Left lung (tissue), 10 donors: ENCODE measurements around the gene C15orf62. TPM values are rescaled to one million over a fixed set of nuclear protein-coding genes. Genes with fewer than 3 reads are reported as not detected.

Source experiments
- ATAC-seq: fragments of 200-7000 bp; cut with Tn5 transposase; one replicate; pipeline ENCODE4 v1.9.1; 2020; ENCODE audit warnings: moderate library complexity
- DNase-seq, 4 donors: peaks; one replicate each; pipeline ENCODE4 v3.0.0-alpha.2; 2013 to 2020
- H3K27ac ChIP-seq, 2 donors: fragments of 200-600 bp; sonication (generic) in 1 of 2; one replicate each; pipeline versions ENCODE4 v1.5.0 to v1.8.0; 2020 to 2021
- H3K27me3 ChIP-seq, 2 donors: fragments of 200-600 bp; sonication (generic) in 1 of 2; one replicate each; pipeline versions ENCODE4 v1.5.0 to v1.8.0; 2020 to 2021
- H3K36me3 ChIP-seq, 2 donors: fragments of 200-600 bp; sonication (generic) in 1 of 2; one replicate each; pipeline versions ENCODE4 v1.5.0 to v1.8.0; 2020 to 2021
- H3K4me1 ChIP-seq, 2 donors: fragments of 200-600 bp; one replicate each; pipeline ENCODE4 v1.8.0; 2021
- H3K4me3 ChIP-seq, 2 donors: fragments of 200-600 bp; sonication (generic) in 1 of 2; one replicate each; pipeline versions ENCODE4 v1.5.0 to v1.8.0; 2020 to 2021; ENCODE audit warnings: mild to moderate bottlenecking in 1 of 2
- H3K9me3 ChIP-seq, 2 donors: fragments of 200-600 bp; sonication (generic) in 1 of 2; one replicate each; pipeline versions ENCODE4 v1.5.0 to v1.8.0; 2020 to 2021
- intact Hi-C, 2 donors: fragments of 100-400 bp; cut with DNase I; formaldehyde crosslinking; loops; one replicate each; pipeline versions ENCODE4 v1.11.2 to v1.14.2; 2022
- polyA plus RNA-seq, 6 donors: library from polyadenylated mRNA; unstranded; fragments of 120-200 nt; gene quantifications; one replicate each; pipeline ENCODE4 v1.2.1, GENCODE V29; 2013; ENCODE audit not compliant: insufficient read length in 6 of 6
- total RNA-seq, 2 donors: library from RNA; stranded (reverse); fragmentation: NEBNext Ultra II Directional; extraction: Animal tissue kit (Norgen Biotek cat#: 25700); gene quantifications; one replicate each; pipeline ENCODE4 v1.2.1, GENCODE V29; 2021
- TF ChIP-seq, protein P1 (sequence below), 2 donors: fragments of 200-600 bp; sonication (generic) in 1 of 2; IDR thresholded peaks; one replicate each; pipeline versions ENCODE4 v1.5.0 to v1.8.0; 2021; ENCODE audit warnings: antibody characterized with exemption in 2 of 2
- donor health status: DM: no; HTN: yes; CAD: no.
- donor health status: DM: no; HTN: no; CAD: no.

The C15orf62 gene
- total and polyA plus RNA-seq, 8 donors, result 0.32 to 4.6 (median 3.7) TPM

- ATAC-seq, result peak; percentile 28
- Histone ChIP-seq H3K4me3 (no peak overlapping the region), H3K27me3 (no peaks in the 10 kb centered on the region), H3K36me3 (peaks cover 0 to 78% of the 10 kb centered on the region in 2 donors), H3K9me3 (no peaks in the 10 kb centered on the region), H3K4me1 (peaks cover 0 to 21% of the 10 kb centered on the region in 2 donors), H3K27ac (peak overlapping the region in 1 of 2 donors; percentile 19)
- intact Hi-C loops, result no loop called here
- TF ChIP-seq, protein P1, sequence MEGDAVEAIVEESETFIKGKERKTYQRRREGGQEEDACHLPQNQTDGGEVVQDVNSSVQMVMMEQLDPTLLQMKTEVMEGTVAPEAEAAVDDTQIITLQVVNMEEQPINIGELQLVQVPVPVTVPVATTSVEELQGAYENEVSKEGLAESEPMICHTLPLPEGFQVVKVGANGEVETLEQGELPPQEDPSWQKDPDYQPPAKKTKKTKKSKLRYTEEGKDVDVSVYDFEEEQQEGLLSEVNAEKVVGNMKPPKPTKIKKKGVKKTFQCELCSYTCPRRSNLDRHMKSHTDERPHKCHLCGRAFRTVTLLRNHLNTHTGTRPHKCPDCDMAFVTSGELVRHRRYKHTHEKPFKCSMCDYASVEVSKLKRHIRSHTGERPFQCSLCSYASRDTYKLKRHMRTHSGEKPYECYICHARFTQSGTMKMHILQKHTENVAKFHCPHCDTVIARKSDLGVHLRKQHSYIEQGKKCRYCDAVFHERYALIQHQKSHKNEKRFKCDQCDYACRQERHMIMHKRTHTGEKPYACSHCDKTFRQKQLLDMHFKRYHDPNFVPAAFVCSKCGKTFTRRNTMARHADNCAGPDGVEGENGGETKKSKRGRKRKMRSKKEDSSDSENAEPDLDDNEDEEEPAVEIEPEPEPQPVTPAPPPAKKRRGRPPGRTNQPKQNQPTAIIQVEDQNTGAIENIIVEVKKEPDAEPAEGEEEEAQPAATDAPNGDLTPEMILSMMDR (IDR thresholded peaks at IDR 0.05), result no peak
- DNase-seq, result no peak
Observed at GRCh38 chr15:40747685-40748631, 21.8 kb upstream of the C15orf62 start.

DNA sequence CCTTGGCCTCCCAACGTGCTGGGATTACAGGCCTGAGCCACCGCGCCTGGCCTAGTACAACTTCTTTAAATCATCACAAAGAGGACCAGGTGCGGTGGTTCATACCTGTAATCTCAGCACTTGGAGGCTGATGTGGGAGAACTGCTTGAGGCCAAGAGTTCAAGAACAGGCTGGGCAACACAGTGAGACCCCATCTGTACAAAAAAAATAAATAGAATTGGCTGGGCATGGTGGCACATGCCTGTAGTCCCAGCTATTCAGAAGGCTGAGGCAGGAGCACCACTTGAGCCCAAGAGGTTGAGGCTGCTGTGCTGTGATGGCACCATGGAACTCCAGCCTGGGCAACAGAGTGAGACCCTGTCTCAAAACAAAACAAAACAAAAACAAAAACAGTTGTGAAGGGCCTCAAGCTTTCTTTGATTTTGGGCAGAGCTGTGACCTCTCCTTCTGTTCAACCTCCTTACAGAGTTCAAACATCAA is 20.6 kb upstream of the C15orf62 start:
- no peak for DNase-seq
- Histone ChIP-seq H3K36me3 (peaks cover 0 to 66% of the 10 kb centered on the region in 2 donors), H3K27ac (no peak overlapping the region), H3K9me3 (no peaks in the 10 kb centered on the region), H3K27me3 (no peaks in the 10 kb centered on the region), H3K4me1 (peaks cover 0 to 28% of the 10 kb centered on the region in 2 donors), H3K4me3 (no peak overlapping the region)
- TF ChIP-seq, protein P1 (IDR thresholded peaks at IDR 0.05), result no peak
- no peak for ATAC-seq
- intact Hi-C loops, result no loop called here

GRCh38 chr15:40750885-40751284 is 18.9 kb upstream of the C15orf62 start:
- TF ChIP-seq, protein P1 (IDR thresholded peaks at IDR 0.05), result no peak
- intact Hi-C loops, result no loop called here
- Histone ChIP-seq H3K9me3 (no peaks in the 10 kb centered on the region), H3K4me3 (no peak overlapping the region), H3K4me1 (peaks cover 0 to 31% of the 10 kb centered on the region in 2 donors), H3K36me3 (peaks cover 0 to 50% of the 10 kb centered on the region in 2 donors), H3K27ac (no peak overlapping the region), H3K27me3 (no peaks in the 10 kb centered on the region)
- DNase-seq, result no peak
- ATAC-seq, result no peak

DNA sequence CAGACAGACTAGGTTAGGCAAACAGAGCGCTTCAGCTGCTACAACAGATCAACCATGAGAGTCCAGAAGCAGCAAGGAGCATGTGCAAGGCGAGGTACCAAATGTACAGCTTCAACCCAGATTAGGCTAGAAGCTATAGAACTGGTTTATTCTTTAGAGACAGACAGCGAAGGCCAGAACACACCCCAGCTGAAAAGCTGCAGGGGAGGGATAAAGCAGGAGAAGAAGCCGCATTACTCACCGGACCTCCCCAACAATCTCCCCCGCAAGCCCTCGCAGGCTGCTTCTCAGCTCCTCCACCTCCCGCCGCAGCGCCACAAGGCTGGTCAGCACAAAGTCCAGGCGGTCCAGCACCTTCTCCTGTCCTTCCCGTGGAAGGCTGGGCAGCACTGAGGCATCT is 18.0 kb upstream of the C15orf62 start:
- Histone ChIP-seq H3K27me3 (no peaks in the 10 kb centered on the region), H3K9me3 (no peaks in the 10 kb centered on the region), H3K27ac (no peak overlapping the region), H3K36me3 (peaks cover 0 to 44% of the 10 kb centered on the region in 2 donors), H3K4me1 (peaks cover 0 to 31% of the 10 kb centered on the region in 2 donors), H3K4me3 (no peak overlapping the region)
- ATAC-seq (no peak), DNase-seq (no peak)
- TF ChIP-seq, protein P1 (IDR thresholded peaks at IDR 0.05), result no peak
- intact Hi-C loops, result no loop called here

GRCh38 chr15:40754574-40754882 is 15.3 kb upstream of the C15orf62 start:
- Histone ChIP-seq H3K4me3 (peak overlapping the region; percentile 70 to 91), H3K36me3 (peaks cover 0 to 24% of the 10 kb centered on the region in 2 donors), H3K4me1 (peaks cover 0 to 25% of the 10 kb centered on the region in 2 donors), H3K27ac (peak overlapping the region; percentile 68 to 84), H3K9me3 (no peaks in the 10 kb centered on the region), H3K27me3 (no peaks in the 10 kb centered on the region)
- intact Hi-C loops, result no loop called here
- TF ChIP-seq, protein P1 (IDR thresholded peaks at IDR 0.05), result no peak
- DNase-seq, result peak in 1 of 4 donors; percentile 86
- ATAC-seq, result peak; percentile 54
